ENCODE data around the gene CDH2.

The CDH2 gene

DNA sequence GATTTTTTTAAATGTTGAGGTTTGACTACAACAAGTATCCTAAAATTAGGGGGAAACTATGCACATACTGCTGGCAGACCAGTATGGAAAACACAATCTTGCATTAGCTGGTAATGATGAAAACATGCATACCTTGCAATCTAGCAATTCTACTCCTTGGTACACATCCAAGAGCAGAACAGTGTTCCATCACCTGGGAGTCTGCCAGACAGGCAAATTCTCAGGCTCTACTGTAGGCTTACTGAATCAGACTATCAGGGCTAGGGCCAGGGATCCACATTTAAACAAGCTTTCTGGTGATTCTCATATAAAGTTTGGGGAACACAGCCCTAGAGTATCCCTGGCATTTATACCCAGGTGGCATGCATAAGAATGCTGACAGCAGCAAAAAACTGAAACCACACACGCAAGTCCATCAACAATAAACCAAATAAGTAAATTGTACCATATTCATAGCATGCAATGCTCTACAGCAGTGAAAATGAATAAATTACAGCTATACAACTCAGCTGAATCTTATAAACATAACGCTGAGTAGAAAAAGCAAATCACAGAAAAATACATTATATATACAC, 13.6 kb downstream of the CDH2 start (continued):
- TF ChIP-seq POU6F1 (CRISPR knock-in tag; IDR thresholded peaks at IDR 0.05; ENCODE audit: borderline replicate concordance, low read depth), result no peak

GRCh38 chr18:28161608-28162599, 15.0 kb downstream of the CDH2 start:
- TF ChIP-seq CREB5 (CRISPR knock-in tag; IDR thresholded peaks at IDR 0.05; ENCODE audit: low read depth) (no peak), ISL1 (CRISPR knock-in tag; IDR thresholded peaks at IDR 0.05) (no peak), TOX (CRISPR knock-in tag; IDR thresholded peaks at IDR 0.05; ENCODE audit: borderline replicate concordance) (no peak), GLIS3 (CRISPR knock-in tag; IDR thresholded peaks at IDR 0.05) (no peak), ZNF70 (CRISPR knock-in tag; IDR thresholded peaks at IDR 0.05) (no peak), OSR1 (CRISPR knock-in tag; IDR thresholded peaks at IDR 0.05) (no peak), ZFP3 (CRISPR knock-in tag; IDR thresholded peaks at IDR 0.05) (no peak), ARNTL (CRISPR knock-in tag; IDR thresholded peaks at IDR 0.05; ENCODE audit: borderline replicate concordance, low read depth) (no peak), RARB (CRISPR knock-in tag; IDR thresholded peaks at IDR 0.05) (no peak), POU6F1 (CRISPR knock-in tag; IDR thresholded peaks at IDR 0.05; ENCODE audit: borderline replicate concordance, low read depth) (no peak), ZNF565 (CRISPR knock-in tag; conservative IDR thresholded peaks at IDR 0.05; ENCODE audit: low read depth) (no peak), TCF4 (CRISPR knock-in tag; IDR thresholded peaks at IDR 0.05; ENCODE audit: borderline replicate concordance) (no peak), PPARA (CRISPR knock-in tag; IDR thresholded peaks at IDR 0.05; ENCODE audit: borderline replicate concordance) (no peak), ZC3H10 (CRISPR knock-in tag; IDR thresholded peaks at IDR 0.05) (no peak)
- TF ChIP-seq, protein P1, sequence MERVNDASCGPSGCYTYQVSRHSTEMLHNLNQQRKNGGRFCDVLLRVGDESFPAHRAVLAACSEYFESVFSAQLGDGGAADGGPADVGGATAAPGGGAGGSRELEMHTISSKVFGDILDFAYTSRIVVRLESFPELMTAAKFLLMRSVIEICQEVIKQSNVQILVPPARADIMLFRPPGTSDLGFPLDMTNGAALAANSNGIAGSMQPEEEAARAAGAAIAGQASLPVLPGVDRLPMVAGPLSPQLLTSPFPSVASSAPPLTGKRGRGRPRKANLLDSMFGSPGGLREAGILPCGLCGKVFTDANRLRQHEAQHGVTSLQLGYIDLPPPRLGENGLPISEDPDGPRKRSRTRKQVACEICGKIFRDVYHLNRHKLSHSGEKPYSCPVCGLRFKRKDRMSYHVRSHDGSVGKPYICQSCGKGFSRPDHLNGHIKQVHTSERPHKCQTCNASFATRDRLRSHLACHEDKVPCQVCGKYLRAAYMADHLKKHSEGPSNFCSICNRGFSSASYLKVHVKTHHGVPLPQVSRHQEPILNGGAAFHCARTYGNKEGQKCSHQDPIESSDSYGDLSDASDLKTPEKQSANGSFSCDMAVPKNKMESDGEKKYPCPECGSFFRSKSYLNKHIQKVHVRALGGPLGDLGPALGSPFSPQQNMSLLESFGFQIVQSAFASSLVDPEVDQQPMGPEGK (CRISPR knock-in tag; IDR thresholded peaks at IDR 0.05; ENCODE audit: borderline replicate concordance), result no peak
- ATAC-seq, result peak; percentile 10

DNA sequence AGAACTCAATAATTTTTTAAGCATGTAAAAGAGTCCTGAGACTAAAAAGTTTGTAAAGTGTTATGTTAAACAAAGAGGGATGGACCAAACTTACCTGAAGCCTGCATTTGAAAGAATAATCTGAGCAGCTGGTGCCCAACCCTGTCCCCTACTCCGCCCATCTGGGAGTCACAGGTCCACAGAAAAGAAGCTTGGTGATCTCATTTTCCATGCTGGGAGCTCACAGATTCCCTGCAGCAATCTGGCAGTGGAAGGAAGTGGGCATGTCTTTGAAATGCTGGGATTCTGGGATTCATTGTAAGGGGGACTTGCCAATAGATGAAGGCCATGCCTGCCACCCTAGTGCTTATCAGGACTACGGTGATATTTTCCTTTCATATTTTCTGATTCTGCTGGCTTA, 17.9 kb downstream of the CDH2 start:
- peak; percentile 5; the same call in 1 of the 3 replicates for ATAC-seq
- TF ChIP-seq ARNTL (CRISPR knock-in tag; IDR thresholded peaks at IDR 0.05; ENCODE audit: borderline replicate concordance, low read depth) (no peak), CSDC2 (CRISPR knock-in tag; IDR thresholded peaks at IDR 0.05) (no peak), PPARA (CRISPR knock-in tag; IDR thresholded peaks at IDR 0.05; ENCODE audit: borderline replicate concordance) (no peak), ZNF8 (CRISPR knock-in tag; IDR thresholded peaks at IDR 0.05) (no peak), ZNF565 (CRISPR knock-in tag; conservative IDR thresholded peaks at IDR 0.05; ENCODE audit: low read depth) (no peak), TOX (CRISPR knock-in tag; IDR thresholded peaks at IDR 0.05; ENCODE audit: borderline replicate concordance) (no peak), OSR1 (CRISPR knock-in tag; IDR thresholded peaks at IDR 0.05) (no peak), RARB (CRISPR knock-in tag; IDR thresholded peaks at IDR 0.05) (no peak), ZFP30 (CRISPR knock-in tag; IDR thresholded peaks at IDR 0.05) (no peak), ZNF70 (CRISPR knock-in tag; IDR thresholded peaks at IDR 0.05) (no peak), TCF4 (CRISPR knock-in tag; IDR thresholded peaks at IDR 0.05; ENCODE audit: borderline replicate concordance) (no peak), BACH2 (CRISPR knock-in tag; IDR thresholded peaks at IDR 0.05; ENCODE audit: borderline replicate concordance) (no peak), CREB5 (CRISPR knock-in tag; IDR thresholded peaks at IDR 0.05; ENCODE audit: low read depth) (no peak), GLIS3 (CRISPR knock-in tag; IDR thresholded peaks at IDR 0.05) (no peak)
- TF ChIP-seq, protein P2, sequence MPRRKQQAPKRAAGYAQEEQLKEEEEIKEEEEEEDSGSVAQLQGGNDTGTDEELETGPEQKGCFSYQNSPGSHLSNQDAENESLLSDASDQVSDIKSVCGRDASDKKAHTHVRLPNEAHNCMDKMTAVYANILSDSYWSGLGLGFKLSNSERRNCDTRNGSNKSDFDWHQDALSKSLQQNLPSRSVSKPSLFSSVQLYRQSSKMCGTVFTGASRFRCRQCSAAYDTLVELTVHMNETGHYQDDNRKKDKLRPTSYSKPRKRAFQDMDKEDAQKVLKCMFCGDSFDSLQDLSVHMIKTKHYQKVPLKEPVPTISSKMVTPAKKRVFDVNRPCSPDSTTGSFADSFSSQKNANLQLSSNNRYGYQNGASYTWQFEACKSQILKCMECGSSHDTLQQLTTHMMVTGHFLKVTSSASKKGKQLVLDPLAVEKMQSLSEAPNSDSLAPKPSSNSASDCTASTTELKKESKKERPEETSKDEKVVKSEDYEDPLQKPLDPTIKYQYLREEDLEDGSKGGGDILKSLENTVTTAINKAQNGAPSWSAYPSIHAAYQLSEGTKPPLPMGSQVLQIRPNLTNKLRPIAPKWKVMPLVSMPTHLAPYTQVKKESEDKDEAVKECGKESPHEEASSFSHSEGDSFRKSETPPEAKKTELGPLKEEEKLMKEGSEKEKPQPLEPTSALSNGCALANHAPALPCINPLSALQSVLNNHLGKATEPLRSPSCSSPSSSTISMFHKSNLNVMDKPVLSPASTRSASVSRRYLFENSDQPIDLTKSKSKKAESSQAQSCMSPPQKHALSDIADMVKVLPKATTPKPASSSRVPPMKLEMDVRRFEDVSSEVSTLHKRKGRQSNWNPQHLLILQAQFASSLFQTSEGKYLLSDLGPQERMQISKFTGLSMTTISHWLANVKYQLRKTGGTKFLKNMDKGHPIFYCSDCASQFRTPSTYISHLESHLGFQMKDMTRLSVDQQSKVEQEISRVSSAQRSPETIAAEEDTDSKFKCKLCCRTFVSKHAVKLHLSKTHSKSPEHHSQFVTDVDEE (CRISPR knock-in tag; IDR thresholded peaks at IDR 0.05), result no peak
